NCI-H510A treated with DMSO at 0.1 percent for 48 hours (cell line): ENCODE results near the gene PHTF1.

Source experiments
- DNase-seq: peaks from one replicate; lab custom pipeline; 2025; lab: John Stamatoyannopoulos, UW

PHTF1 gene

DNA sequence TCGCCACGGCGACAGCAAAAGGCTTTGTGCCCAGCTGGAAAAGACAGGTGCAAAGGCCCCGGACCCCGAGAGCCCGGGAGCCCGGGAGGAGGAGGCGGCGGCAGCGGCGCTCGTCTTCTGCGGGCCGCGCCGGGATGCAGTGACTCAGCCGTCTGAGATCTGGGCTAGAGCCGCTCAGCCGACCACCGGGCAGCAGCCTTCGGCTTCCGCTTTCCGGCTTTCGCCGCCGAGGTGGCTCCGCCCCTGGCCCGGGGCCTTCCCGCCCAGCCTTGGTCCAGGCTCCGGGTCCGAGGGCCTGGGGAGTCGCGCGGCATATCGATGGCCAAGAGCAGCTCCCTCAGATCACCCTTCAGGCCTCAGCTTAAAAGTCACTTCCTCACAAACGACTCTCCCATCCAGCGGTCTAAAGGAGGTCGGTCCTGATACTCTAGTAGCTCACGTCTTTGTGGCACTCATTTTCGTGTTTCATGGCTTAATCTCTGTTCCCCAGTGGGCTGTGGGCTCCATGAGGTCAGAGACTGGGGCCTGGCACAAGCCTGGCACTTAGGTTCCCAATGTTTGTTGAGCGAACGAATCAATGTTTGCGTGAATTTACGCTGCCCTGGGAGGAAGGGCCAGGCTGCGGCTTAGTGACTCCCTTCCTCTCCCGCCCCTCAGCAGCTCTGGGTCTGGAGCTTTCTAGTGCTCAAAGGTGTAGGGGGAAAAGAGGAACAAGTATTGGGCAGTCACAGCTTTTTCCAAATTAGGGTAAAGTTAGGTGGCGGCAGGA is at the start of gene PHTF1:
TSS of gene PHTF1 (minus strand) at position 154 of the 769 bp plus-strand sequence. CDS start 783 bp downstream, outside the sequence.
- DNase-seq = peak; percentile 58

DNA sequence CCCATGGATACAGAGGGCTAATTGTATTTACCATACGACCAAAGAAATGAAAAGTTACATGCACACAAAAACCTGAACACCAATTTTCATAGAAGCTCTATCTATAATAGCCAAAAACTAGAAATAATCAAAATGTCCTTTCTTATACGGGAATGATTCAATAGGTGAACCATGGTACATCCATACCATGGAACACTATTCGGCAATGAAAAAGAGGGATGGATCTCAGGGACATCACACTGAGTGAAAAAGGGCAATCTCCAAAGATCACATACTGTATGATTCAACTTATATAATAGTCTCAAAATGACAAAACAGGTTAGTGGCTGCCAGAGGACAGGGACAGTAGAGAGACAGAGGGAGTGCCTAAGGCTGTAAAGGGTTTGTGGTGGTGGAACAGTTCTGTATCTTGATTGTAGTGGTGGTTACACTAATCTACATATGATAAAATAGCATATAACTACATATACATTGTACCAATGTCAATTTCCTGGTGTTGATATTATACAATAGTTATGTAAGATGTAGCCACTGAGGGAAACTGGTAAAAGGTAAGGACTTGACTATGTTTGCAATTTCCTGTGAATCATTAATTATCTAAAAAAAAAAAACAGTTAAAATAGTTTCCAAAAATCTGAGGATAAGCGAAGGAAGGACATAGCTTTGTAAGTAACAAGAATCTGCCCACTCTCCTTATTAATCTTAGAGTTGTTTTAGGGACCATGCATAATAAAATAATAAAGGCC is 49.3 kb upstream of the PHTF1 start:
- no peak for DNase-seq

DNA sequence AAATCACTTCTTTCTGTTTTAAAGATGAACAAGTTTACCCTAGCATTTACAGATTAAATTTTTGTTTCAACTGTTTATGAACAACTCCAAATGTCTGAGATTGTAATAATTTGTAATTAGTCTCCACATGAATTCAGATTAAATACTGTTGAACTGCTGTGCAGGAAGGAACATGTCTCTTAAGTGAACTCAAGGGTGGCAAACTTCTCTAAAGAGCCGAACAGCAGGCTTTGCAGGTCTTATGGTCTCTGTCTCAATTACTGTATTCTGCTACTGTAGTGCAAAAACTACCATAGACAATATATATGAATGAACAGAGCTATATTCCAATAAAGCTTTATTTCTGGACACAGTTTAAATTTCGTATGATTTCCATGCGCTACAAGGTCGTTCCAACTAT is 46.4 kb upstream of the PHTF1 start:
- no peak for DNase-seq

DNA sequence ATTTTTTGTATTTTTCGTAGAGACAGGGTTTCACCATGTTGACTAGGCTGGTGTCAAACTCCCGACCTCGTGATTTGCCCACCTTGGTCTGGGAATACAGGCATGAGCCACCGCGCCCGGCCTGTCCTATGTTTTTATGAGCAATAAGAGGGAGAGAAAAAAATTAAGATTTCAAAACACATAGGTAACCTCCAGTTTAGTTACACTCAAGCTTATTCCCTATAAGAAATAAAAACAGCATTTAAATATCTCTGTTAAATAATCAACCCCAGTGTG is 45.9 kb upstream of the PHTF1 start:
- DNase-seq = no peak

DNA sequence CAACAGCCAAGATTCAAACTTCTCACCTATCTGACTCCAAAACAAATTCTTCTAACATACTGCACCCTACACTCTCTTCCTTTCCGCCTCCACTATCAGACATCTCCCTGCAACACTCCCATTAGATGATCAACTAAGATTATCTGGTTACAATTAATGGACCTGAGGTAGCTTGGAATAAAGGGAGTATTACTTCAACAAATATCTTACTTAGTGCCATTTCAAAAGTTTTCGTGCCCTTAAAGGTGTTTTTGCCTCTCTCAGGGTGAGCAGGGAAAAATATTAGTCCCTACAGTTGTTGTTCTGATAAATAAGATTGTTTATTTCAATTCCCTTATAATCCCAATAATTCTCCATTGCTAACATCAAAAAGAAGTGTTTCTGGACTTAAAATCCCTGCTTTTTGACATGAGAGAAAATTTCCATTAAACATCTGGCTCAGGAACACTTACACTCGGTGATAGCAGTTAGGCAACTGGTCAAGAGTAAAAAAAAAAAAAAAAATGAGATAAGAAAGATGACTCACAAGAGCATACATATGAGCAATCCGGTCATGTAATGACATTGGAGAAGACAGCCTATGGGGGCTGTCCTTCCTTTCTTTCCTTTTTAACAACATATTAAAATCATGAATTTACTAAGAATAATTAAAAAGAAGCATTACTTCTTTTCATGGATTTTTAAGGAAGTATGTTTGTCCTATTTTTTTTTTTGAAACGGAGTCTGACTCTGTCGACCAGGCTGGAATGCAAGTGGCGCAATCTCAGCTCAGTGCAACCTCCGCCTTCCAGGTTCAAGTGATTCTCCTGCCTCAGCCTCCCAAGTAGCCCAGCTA is 45.4 kb upstream of the PHTF1 start:
- no peak for DNase-seq

DNA sequence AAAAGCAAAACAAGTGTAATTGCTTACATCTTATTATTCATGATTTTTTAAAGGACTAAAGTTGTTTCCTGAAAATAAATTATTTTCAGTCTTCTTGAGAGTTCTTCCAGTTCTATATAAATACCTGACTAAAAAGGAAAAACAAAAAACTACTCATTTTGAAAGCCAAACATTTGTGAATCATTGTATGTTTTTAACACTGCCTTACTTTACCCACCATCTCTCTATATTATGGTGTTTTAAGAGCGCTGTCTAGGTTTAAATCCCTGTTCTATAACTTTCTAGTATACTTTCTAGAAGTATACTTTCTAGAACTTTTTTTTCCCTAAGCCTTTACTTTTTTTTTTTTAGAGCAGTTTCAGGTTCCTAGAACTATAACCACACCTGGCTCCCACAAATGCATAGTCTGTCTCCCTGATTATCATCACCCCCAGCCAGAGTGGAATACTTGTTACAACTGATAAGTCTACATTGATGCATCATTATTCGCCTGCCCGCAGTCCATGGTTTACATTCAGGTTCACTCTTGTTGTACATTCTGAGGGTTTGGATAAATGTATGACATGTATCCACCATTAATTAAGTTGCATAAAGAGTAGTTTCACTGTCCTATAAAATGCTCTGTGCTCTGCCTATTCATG is 43.2 kb upstream of the PHTF1 start:
- no peak for DNase-seq

DNA sequence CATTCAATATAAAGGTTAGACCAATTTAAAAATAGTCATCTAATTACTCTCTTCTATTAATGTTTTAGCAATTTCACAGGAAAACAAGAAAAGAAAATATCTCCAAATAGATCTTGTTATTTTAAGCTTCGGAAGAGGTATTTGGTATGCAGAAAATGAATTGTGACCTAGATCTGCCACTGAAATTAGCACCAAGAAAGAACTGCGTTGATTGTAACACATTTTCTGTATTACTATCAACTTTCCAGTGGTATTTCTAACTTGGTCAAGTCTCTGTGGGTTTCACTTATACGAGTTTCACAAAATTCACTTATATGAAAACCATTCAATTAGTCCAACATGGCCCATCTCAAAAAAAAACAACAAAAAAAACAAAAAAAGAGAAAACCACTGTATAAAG is 41.2 kb upstream of the PHTF1 start:
- no peak for DNase-seq

DNA sequence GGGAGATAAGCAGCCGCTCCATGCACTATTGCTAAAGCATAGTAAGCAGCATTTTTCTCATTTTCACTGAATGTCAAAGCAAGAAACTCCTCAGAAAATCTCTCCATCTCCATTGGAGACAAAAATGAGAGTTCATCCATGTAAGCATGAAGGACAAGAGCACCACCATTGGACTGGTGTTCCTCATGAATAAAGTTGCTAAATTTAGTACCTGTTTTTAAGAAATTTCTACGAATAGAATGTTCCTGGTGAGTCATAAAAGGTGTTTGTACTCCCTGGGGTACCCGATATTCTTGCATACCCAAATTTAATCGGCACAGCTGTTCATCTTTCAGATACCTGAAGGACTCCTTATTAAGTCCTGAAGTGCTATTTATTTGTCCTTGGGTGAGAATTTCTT is 38.2 kb upstream of the PHTF1 start:
- no peak for DNase-seq

DNA sequence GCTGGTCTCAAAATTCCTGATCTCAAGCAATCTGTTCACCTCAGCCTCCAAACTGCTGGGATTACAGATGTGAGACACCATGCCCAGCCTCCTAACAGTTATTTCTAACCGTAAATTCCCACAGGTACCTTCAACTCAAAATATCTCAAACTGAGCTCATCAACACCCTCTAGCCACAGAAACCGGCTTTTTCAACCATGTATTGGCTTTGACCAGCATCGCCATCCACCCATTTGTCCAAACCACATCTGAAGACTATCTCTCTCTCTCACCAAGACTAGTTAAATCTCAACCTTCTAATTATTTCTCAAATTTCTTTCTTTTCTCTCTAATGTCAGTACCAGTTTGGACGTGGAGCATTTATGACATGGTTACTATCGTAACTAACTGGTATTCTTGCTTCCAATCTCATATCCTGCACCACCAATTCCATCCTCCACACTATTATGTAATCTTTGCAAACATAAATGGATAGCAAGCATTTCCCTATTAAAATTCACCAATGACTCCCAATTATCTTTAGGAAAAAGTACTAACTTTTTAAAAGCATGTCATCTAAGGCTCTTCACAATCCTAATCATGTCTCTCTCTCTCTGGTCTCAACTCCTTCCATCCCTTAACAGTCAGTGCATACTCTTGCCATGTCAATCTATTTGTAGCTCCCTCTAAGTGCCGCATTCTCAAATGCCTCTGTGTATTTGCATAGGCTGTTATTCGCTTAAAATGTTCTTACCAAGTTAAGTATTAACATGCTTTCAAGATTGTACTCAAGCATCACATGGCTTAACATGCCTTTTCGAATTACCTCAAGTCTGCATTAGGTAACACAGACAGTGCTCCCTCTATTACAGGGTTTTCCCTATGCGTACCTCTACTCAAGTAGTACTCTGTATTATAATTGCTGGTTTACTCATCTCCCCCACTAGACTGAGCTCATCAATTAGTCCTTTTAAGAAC is 34.9 kb upstream of the PHTF1 start:
- no peak for DNase-seq

DNA sequence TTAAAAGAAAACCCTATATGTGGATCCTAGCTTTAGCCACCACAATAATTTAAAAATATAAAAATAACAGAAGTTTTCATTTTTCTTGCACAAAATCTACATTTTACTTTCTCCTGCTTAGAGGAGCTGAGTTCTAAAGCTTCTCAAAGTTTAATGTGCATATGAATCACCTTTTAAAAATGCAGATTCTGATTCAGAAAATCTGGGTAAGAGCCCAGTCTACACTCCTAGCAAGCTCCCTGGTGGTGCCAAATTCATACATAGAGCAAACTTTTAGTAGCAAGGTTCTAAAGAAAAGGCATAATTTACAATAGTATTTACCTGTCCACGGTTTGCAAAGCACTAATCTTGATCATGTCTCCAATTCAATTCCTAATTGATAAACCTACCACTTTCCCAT is 33.7 kb upstream of the PHTF1 start:
- no peak for DNase-seq

DNA sequence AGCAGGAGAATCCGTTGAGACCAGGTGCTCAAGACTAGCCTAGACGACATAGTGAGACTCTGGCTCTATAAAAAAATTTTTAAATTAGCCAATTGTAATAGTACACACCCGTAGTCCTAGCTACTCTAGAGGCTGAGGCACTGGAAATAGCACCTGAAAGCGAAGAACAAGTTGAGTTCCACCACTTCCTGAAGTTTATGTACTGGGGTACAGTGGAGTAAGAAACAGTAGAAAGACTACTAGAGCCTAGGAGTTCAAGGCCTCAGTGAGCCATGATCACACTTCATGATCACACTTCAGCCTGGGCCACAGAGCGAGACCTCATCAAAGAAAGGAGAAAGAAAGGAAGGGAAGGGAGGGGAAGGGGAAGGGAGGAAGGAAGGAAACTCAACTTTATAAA is 33.2 kb upstream of the PHTF1 start:
- DNase-seq = no peak

DNA sequence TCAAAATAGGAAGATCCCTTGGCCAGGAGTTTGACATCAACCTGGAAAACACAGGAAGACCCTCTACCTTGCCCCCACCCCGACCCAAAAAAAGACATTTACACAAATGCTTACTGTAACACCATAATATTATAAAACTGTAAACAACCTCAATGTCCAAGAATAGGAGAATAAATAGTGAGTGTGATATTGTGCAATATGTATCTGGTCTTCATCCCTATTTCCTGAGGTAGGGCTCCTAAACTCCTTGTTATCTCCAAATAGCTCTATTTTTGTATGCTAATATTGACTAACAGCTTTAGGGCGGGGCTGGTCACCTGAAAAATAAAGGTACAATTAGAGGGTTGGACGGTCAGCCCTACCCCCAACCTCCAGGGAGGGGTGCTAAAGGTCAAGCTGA is 29.5 kb upstream of the PHTF1 start:
- DNase-seq = no peak

DNA sequence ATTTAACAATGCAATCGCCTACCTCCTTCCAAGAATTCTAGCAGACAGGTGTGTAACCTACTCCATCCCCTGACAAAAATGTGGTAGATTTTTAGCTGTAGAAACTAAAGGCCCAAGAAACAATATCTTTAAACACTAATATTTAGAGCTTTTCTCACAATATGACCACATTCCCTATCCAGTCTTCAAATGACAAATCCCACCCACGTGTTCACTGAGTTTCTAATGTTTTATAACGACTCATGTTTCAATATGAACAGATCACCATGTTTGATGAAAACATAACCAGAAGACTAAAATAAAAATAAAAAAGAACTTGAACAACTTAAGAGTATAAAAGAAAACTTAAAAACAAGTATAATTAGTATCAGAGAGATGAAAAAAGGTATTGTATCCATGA is 28.4 kb upstream of the PHTF1 start:
- no peak for DNase-seq

DNA sequence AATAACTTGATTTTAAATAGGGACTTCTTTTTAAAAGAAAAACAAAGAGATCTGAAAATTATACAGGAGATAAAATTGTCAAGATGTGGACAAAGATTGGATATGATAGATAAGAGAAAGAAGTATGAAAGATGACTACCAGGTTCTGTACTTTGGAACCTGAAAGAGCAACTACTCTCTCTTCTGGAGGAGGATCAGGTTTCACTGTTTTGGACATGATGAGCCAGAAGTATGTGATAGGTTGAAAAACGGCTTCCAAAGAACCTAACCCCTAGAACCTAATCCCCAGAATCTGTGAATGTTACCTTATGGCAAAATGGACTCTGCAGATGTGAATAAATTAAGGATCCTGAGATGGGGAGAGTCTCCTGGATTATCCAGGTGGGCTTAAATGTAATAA is 26.8 kb upstream of the PHTF1 start:
- DNase-seq = peak; percentile 44

DNA sequence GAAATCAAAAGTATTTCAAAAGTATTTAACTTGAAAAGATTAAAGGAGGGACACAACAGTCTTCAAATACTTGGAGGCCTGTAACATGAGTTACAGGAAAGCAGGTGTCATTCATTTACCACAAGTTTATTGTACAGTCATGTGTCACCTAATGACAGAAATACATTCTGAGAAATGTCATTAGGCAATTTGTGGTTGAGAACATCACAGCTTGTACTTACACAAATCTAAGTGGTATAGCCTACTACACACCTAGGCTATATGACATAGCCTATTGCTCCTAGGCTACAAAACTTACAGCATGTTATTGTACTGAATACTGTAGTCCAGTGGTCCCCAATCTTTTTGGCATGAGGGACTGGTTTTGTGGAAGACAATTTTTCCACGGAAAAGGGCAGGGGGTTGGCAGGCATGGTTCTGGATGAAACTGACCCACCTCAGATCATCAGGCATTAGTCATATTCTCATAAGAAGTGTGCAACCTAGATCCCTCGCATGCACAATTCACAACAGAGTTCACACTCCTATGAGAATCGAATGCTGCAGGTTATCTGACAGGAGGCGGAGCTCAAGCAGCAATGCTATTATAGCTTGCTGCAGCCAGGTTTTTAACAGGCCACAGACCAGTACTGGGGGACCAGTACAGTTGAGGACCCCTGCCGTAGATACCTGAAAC is 25.0 kb upstream of the PHTF1 start:
- no peak for DNase-seq

DNA sequence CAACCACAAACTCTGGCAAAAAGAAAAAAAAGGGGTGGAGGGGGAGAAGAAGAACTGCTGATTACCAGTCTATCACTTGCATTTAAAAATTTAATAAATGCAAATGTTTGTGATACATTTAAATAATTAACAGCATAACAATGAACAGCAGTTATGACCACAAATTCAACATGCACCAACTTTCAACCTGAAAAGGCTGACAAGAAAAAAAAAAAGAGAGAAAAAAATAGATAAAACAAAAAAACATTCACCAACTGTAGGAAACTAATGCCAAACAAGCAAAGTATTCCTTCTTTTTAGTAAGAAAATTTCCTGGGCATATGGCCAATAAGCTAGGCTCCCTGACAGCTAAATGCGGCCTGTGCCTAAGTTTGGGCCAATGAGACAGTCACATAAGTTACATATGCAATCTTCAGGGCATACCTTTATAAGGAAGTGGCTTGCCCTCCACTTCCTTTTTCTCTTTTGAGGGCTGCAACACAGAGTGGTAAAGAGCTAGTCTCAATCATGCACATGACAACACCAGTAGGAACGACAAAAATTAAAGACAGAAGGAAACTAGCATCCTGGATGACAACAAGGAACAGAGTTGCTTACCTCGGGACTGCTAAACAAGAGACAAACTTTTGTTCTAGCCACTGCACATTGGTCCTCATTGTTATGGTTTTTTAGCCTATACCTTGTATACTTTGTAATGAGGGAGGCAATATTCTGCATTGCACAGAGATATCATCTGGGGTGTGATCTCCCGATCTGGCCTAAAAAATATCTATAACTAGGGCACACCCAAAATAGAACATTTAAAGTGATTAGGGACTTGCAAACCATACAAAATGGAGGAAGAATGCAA is 24.2 kb upstream of the PHTF1 start:
- DNase-seq = no peak

DNA sequence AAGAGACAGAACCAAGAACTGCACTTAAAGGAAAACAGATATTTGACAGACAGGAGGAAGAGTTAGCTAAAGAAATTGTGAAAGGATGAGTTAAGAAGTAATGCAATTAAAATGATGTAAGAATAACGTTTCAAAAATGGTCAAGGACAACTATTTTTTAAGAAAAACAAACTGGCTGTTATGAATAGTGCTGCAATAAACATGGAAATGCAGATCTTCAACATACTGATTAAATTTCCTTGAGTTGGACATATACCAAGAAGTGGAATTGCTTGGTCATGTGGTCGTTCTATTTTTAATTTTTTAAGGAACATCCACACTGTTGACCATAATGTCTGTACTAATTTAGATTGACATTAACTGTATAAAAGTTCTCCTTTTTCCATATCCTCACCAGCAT is 23.1 kb upstream of the PHTF1 start:
- DNase-seq = no peak

DNA sequence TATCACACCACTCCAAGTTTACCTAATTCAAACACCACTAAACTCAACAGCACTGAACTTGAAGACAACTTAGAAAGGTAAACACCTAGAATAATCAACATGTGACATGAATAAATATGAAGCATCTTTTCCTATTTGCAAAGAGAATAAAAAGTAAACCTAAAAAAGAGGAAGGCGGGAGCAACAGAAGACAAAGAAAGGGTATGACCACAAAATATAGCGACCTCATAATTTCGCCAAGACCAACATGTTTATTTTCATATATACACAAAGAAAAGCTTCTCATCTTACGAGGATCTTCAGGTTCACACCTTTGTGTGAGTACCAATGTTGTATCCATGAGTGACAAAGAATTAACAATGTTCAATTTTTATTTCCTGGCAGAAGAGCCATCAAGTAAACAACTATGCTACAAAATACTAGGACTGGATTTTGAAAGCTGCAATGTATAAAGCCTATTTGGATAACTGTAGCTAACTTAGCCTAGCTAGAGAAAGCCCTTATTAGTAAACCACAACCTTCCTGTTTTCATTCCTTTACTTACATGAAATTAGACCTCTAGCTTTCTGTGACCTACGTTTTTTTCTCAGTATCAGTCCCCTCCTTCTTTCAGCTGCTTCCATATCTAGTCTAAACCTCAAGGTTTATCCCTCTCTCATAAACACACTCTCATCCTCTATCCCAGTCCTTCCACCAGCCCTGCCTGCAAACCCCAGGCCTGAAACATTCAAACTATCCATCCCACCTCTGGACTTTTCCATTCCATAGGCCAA is 21.3 kb upstream of the PHTF1 start:
- DNase-seq = no peak

DNA sequence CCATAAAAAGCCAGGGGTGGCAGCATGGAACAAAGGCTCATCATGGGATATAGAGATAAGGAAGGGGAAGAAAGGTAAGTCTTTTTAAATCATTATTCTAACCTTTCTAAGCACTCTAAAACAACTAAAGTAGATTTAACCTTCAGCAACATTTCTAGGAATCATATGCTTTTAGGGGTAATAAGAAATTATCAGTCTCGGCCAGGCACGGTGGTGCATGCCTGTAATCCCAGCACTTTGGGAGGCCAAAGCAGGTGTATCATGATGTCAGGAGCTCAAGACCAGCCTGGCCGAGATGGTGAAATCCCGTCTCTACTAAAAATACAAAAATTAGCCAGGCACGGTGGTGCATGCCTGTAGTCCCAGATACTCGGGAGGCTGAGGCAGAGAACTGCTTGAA is 20.3 kb upstream of the PHTF1 start:
- no peak for DNase-seq
